Pericardium fibroblast (primary cell): ENCODE results near the gene MYBPH. TPM values are rescaled to one million over a fixed set of nuclear protein-coding genes. Genes with fewer than 3 reads are reported as not detected.

ENCODE experiments used
- total RNA-seq: library from RNA; depleted of rRNA; stranded (reverse); fragments of >200 nt; gene quantifications from 2 replicates; pipeline ENCODE4 v1.2.3, GENCODE V29; 2015

MYBPH gene, protein sequence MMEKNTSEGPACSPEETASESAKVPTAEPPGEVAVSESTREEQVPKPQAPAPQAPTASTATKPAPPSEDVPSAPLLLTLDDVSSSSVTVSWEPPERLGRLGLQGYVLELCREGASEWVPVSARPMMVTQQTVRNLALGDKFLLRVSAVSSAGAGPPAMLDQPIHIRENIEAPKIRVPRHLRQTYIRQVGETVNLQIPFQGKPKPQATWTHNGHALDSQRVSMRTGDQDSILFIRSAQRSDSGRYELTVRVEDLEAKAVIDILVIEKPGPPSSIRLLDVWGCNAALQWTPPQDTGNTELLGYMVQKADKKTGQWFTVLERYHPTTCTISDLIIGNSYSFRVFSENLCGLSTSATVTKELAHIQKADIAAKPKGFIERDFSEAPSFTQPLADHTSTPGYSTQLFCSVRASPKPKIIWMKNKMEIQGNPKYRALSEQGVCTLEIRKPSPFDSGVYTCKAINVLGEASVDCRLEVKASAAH
- total RNA-seq = 0.93 and 12.5 TPM in 2 replicates

DNA sequence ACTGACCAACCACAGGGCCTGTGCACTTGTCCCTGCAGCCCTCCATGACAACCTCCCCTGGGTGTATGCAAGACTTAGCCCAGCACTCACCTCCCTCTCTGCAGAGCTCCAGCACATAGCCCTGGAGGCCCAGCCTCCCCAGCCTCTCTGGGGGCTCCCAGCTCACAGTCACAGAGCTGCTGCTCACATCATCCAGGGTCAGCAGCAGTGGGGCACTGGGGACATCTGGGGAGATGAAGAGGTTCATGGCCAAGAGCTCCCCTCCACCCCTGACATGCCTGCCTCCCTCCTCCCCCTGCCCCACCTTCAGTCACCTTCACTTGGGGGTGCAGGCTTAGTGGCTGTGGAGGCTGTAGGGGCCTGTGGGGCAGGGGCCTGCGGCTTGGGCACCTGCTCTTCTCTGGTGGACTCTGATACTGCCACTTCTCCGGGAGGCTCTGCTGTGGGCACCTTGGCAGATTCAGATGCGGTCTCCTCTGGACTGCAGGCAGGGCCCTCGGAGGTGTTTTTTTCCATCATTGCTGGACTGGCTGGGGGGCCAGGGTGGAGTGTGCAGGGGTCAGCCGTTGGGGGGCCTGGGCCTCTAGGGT, at the start of gene MYBPH:
TSS of gene MYBPH (minus strand) at position 590 of the 590 bp plus-strand sequence. CDS start at position 519, 71 bp downstream.

GRCh38 chr1:203186446-203187303, 11.0 kb upstream of the MYBPH start, which contains the start of gene CHI3L1:
CHI3L1 (minus strand) TSS chr1:203186704; CDS start chr1:203186623, 81 bp downstream.

DNA sequence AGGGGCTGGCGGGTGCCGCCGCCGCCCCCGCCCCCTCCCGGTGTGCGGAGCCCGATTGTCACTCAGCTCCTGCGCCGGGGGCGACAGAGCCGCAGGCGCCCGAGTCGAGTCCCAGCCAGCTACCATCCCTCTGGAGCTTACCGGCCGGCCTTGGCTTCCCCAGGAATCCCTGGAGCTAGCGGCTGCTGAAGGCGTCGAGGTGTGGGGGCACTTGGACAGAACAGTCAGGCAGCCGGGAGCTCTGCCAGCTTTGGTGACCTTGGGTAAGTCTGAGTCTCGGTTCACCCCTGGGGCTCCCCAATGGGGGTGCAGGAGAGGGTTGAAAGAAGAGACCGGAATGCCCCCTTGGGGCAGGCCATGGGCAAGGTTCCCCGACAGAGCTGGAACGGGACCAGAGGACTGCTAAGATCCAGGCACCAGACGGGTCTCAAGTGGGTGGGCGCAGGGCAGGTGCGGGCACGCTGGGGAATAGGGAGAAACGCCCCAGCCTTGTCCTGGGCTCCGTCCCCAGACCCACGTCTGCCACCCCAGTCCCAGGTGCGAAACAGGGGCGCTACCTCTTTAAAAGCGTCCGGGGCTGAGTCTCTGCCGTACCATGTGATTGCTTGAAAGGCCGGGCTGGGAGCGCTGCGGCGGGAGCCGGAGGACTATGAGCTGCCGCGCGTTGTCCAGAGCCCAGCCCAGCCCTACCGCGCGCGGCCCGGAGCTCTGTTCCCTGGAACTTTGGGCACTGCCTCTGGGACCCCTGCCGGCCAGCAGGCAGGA, 47.8 kb downstream of the MYBPH start, which contains the start of gene ADORA1:
TSS of gene ADORA1 (plus strand) at position 61 of the 765 bp plus-strand sequence. CDS start 1,116 bp downstream, outside the sequence.

Other genes with a start within 250 kb of the MYBPH start
- gene KLHL12, start 248.6 kb downstream of the MYBPH start, total RNA-seq = 14.8 and 21.3 TPM in 2 replicates
- 57.0 and 65.2 TPM in 2 replicates for gene ADIPOR1, start 217.5 kb downstream of the MYBPH start, total RNA-seq
- 26.0 and 37.5 TPM in 2 replicates for gene CYB5R1, start 208.6 kb downstream of the MYBPH start, total RNA-seq
- 50.5 and 60.9 TPM in 2 replicates for gene TMEM183A, start 168.5 kb downstream of the MYBPH start, total RNA-seq
- 2.4 and 5.1 TPM in 2 replicates for gene PPFIA4, start 149.3 kb downstream of the MYBPH start, total RNA-seq
- 8.9 TPM in 1 of 2 replicates, not detected in the other for gene MYOG, start 89.8 kb downstream of the MYBPH start, total RNA-seq
- gene ADORA1, start 48.1 kb downstream of the MYBPH start, total RNA-seq = 1.5 and 4.1 TPM in 2 replicates
- 39.8 and 238 TPM in 2 replicates for gene CHI3L1, start 10.9 kb upstream of the MYBPH start, total RNA-seq
- gene CHIT1, start 53.8 kb upstream of the MYBPH start, total RNA-seq = not detected in 2 replicates
- gene BTG2, start 129.7 kb upstream of the MYBPH start, total RNA-seq = 14.0 and 29.1 TPM in 2 replicates
- 8.8 and 50.4 TPM in 2 replicates for gene FMOD, start 175.3 kb upstream of the MYBPH start, total RNA-seq